Measurements from ENCODE around the gene CDK5R2. TPM values are rescaled to one million over a fixed set of nuclear protein-coding genes. Genes with fewer than 3 reads are reported as not detected.

CDK5R2 gene
- polyA plus RNA-seq, 2 of the 4 experiments (the other 2 are of a cell fraction) = 0.63 to 0.94 TPM

DNA sequence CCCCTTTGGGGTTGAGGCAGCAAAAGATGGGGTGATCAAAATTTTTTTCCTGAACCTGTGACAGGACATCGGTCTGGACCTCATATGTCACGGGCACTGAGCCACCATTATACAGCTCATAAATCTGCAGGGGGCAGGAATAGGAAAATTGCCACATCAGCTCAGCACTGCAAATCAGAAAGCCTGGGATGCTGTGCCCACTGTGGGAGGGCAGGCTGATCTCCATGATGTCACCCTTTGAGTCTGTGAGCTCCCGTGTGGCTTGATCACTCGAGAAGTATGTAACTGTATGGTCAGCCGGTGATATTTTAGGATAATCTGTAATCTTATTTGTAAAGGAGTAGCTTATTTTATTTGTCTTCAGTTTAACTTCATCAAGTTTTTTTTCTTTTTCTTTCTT is 51.4 kb downstream of the CDK5R2 start:
- POLR2A ChIA-PET = no interaction called here
- ATAC-seq (no peak), DNase-seq (ENCODE audit: low read depth in 1 of 2, low spot score in 1 of 2) (no peak), FAIRE-seq (no peak)
- H3K4me1 ChIP-seq = no peaks in the 10 kb centered on the region
- CTCF ChIA-PET = interaction anchor here (0.7 to 2.9 kb wide), 15 partner anchors 9 to 220 kb away, joined by 3 to 20 read pairs (median 5); no protein-coding TSS in a partner anchor
- no peak overlapping the region for H3K27ac ChIP-seq
- no peak overlapping the region for H3K4me2 ChIP-seq
- no peak overlapping the region for H3K4me3 ChIP-seq
- 64% methylated on average over 5 of the region's 5 CpGs for WGBS (ENCODE audit: missing lambda C conversion rate)
- H3K9me3 ChIP-seq = no peaks in the 10 kb centered on the region
- TF ChIP-seq, protein P1, sequence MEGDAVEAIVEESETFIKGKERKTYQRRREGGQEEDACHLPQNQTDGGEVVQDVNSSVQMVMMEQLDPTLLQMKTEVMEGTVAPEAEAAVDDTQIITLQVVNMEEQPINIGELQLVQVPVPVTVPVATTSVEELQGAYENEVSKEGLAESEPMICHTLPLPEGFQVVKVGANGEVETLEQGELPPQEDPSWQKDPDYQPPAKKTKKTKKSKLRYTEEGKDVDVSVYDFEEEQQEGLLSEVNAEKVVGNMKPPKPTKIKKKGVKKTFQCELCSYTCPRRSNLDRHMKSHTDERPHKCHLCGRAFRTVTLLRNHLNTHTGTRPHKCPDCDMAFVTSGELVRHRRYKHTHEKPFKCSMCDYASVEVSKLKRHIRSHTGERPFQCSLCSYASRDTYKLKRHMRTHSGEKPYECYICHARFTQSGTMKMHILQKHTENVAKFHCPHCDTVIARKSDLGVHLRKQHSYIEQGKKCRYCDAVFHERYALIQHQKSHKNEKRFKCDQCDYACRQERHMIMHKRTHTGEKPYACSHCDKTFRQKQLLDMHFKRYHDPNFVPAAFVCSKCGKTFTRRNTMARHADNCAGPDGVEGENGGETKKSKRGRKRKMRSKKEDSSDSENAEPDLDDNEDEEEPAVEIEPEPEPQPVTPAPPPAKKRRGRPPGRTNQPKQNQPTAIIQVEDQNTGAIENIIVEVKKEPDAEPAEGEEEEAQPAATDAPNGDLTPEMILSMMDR (IDR thresholded peaks at IDR 0.05) = no peak
- TF ChIP-seq JUN (IDR thresholded peaks at IDR 0.05) (no peak), GATA3 (IDR thresholded peaks at IDR 0.05; ENCODE audit: borderline replicate concordance) (no peak), CBX8 (IDR thresholded peaks at IDR 0.05) (no peak), CBX2 (IDR thresholded peaks at IDR 0.05; ENCODE audit: borderline replicate concordance, low read depth) (no peak)
- TF ChIP-seq, protein P2, sequence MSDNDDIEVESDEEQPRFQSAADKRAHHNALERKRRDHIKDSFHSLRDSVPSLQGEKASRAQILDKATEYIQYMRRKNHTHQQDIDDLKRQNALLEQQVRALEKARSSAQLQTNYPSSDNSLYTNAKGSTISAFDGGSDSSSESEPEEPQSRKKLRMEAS (IDR thresholded peaks at IDR 0.05) = no peak

Small RNA genes lying within 50 kb of the gene (small RNA-seq; reads per million reads assigned to genes)
- gene MIR375 (0 to 42.9 (median 27.5) reads per million in 6 experiments), gene RNU6-642P (0 reads per million in 6 experiments)

Other genes with a start within 250 kb of the CDK5R2 start
- 26.2 and 37.0 TPM in 2 replicates for gene TTLL4, start 248.8 kb upstream of the CDK5R2 start, polyA plus RNA-seq (2011; rRNA removed)
- gene TTLL4, start 248.8 kb upstream of the CDK5R2 start, polyA plus RNA-seq (2017; fragmentation: RNase III; extraction: RNeasy Plus Mini Kit Qiagen cat#74134 plus additional on column Dnase treatment) = 23.4 to 25.6 TPM (median 25.0 TPM) in 3 replicates
- 0.13 and 0.20 TPM in 2 replicates for gene CYP27A1, start 177.5 kb upstream of the CDK5R2 start, polyA plus RNA-seq (2011; rRNA removed)
- gene CYP27A1, start 177.5 kb upstream of the CDK5R2 start, polyA plus RNA-seq (2017; fragmentation: RNase III; extraction: RNeasy Plus Mini Kit Qiagen cat#74134 plus additional on column Dnase treatment) = 0.10 to 0.14 TPM (median 0.11 TPM) in 3 replicates
- not detected in 2 replicates for gene PRKAG3, start 127.9 kb upstream of the CDK5R2 start, polyA plus RNA-seq (2011; rRNA removed)
- gene PRKAG3, start 127.9 kb upstream of the CDK5R2 start, polyA plus RNA-seq (2017; fragmentation: RNase III; extraction: RNeasy Plus Mini Kit Qiagen cat#74134 plus additional on column Dnase treatment) = not detected in 3 replicates
- gene WNT6, start 99.9 kb upstream of the CDK5R2 start, polyA plus RNA-seq (2011; rRNA removed) = 0.05 and 0.06 TPM in 2 replicates
- gene WNT6, start 99.9 kb upstream of the CDK5R2 start, polyA plus RNA-seq (2017; fragmentation: RNase III; extraction: RNeasy Plus Mini Kit Qiagen cat#74134 plus additional on column Dnase treatment) = 0.08 to 0.28 TPM (median 0.10 TPM) in 3 replicates
- gene WNT10A, start 78.8 kb upstream of the CDK5R2 start, polyA plus RNA-seq (2011; rRNA removed) = not detected in 2 replicates
- gene WNT10A, start 78.8 kb upstream of the CDK5R2 start, polyA plus RNA-seq (2017; fragmentation: RNase III; extraction: RNeasy Plus Mini Kit Qiagen cat#74134 plus additional on column Dnase treatment) = 0.04 TPM in 2 of 3 replicates, not detected in the other
- not detected in 2 replicates for gene FEV, start 25.5 kb downstream of the CDK5R2 start, polyA plus RNA-seq (2011; rRNA removed)
- gene FEV, start 25.5 kb downstream of the CDK5R2 start, polyA plus RNA-seq (2017; fragmentation: RNase III; extraction: RNeasy Plus Mini Kit Qiagen cat#74134 plus additional on column Dnase treatment) = not detected in 3 replicates
- not detected in 2 replicates for gene CRYBA2, start 33.8 kb downstream of the CDK5R2 start, polyA plus RNA-seq (2011; rRNA removed)
- gene CRYBA2, start 33.8 kb downstream of the CDK5R2 start, polyA plus RNA-seq (2017; fragmentation: RNase III; extraction: RNeasy Plus Mini Kit Qiagen cat#74134 plus additional on column Dnase treatment) = not detected in 3 replicates
- 0.09 and 0.12 TPM in 2 replicates for gene CFAP65, start 81.8 kb downstream of the CDK5R2 start, polyA plus RNA-seq (2011; rRNA removed)
- gene CFAP65, start 81.8 kb downstream of the CDK5R2 start, polyA plus RNA-seq (2017; fragmentation: RNase III; extraction: RNeasy Plus Mini Kit Qiagen cat#74134 plus additional on column Dnase treatment) = 0.14 to 0.28 TPM (median 0.22 TPM) in 3 replicates
- not detected in 2 replicates for gene IHH, start 101.3 kb downstream of the CDK5R2 start, polyA plus RNA-seq (2011; rRNA removed)
- 0.08 to 0.13 TPM (median 0.10 TPM) in 3 replicates for gene IHH, start 101.3 kb downstream of the CDK5R2 start, polyA plus RNA-seq (2017; fragmentation: RNase III; extraction: RNeasy Plus Mini Kit Qiagen cat#74134 plus additional on column Dnase treatment)
- 31.8 and 34.7 TPM in 2 replicates for gene NHEJ1, start 201.1 kb downstream of the CDK5R2 start, polyA plus RNA-seq (2011; rRNA removed)
- 18.5 to 19.1 TPM (median 18.8 TPM) in 3 replicates for gene NHEJ1, start 201.1 kb downstream of the CDK5R2 start, polyA plus RNA-seq (2017; fragmentation: RNase III; extraction: RNeasy Plus Mini Kit Qiagen cat#74134 plus additional on column Dnase treatment)
- gene SLC23A3, start 210.4 kb downstream of the CDK5R2 start, polyA plus RNA-seq (2011; rRNA removed) = 0.39 and 0.66 TPM in 2 replicates
- gene SLC23A3, start 210.4 kb downstream of the CDK5R2 start, polyA plus RNA-seq (2017; fragmentation: RNase III; extraction: RNeasy Plus Mini Kit Qiagen cat#74134 plus additional on column Dnase treatment) = 0.80 to 0.90 TPM (median 0.83 TPM) in 3 replicates
- 22.1 and 27.6 TPM in 2 replicates for gene CNPPD1, start 217.3 kb downstream of the CDK5R2 start, polyA plus RNA-seq (2011; rRNA removed)
- gene CNPPD1, start 217.3 kb downstream of the CDK5R2 start, polyA plus RNA-seq (2017; fragmentation: RNase III; extraction: RNeasy Plus Mini Kit Qiagen cat#74134 plus additional on column Dnase treatment) = 22.4 to 24.0 TPM (median 23.6 TPM) in 3 replicates
- gene RETREG2, start 218.6 kb downstream of the CDK5R2 start, polyA plus RNA-seq (2011; rRNA removed) = 67.5 and 83.2 TPM in 2 replicates
- 42.7 to 53.3 TPM (median 52.8 TPM) in 3 replicates for gene RETREG2, start 218.6 kb downstream of the CDK5R2 start, polyA plus RNA-seq (2017; fragmentation: RNase III; extraction: RNeasy Plus Mini Kit Qiagen cat#74134 plus additional on column Dnase treatment)
- 29.1 and 30.3 TPM in 2 replicates for gene ZFAND2B, start 247.1 kb downstream of the CDK5R2 start, polyA plus RNA-seq (2011; rRNA removed)
- gene ZFAND2B, start 247.1 kb downstream of the CDK5R2 start, polyA plus RNA-seq (2017; fragmentation: RNase III; extraction: RNeasy Plus Mini Kit Qiagen cat#74134 plus additional on column Dnase treatment) = 18.8 to 21.2 TPM (median 19.0 TPM) in 3 replicates

Data from A549 (cell line).